Ramos (cell line): Measurements from ENCODE around the gene MAN1A1.

Source experiments
- in situ Hi-C: fragments of 300-500 bp; cut with MboI; formaldehyde crosslinking; loops from one replicate; pipeline ENCODE4 v1.14.3; 2022; ENCODE audit warnings: low sequenced_read_pairs; ENCODE audit not compliant: unreplicated experiment

Gene MAN1A1

DNA sequence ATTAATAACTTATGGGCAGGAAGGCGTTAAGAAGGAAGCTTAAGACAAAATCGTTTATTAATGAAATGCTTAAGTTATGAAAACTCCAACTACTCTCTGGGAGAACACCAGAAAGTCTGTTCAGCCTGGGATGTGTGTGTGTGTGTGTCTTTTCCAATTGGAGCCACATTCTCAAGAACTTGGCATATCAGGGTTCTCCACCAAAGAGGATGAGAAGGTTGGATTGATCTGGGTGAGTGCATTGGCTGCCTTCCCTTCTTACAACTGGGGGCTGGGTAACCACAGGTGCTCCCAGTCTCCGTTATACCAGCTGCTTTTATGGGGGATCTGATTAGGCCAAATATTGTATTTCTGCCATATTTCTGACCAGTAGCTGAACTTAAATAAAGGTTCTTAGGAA, 102.1 kb downstream of the MAN1A1 start:
- in situ Hi-C loops, result no loop called here

DNA sequence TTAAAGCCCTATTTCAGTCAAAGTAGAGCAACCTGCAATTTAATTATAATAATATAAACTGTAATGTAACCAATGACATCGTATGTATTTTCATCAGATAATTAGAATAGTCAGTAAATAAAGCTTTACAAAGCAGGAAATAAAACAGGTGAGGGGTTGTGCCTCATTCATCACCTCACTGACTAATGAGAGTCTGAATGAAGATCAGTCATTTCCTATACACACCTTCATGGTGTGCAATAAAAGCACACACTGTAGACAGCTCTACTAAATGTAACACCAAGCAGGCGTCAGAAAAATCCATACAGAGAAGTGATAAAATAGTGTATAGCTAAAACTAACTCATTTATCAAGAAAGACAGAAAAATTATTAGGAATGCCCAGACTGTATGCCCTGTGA, 105.9 kb downstream of the MAN1A1 start:
- in situ Hi-C loops, result no loop called here

DNA sequence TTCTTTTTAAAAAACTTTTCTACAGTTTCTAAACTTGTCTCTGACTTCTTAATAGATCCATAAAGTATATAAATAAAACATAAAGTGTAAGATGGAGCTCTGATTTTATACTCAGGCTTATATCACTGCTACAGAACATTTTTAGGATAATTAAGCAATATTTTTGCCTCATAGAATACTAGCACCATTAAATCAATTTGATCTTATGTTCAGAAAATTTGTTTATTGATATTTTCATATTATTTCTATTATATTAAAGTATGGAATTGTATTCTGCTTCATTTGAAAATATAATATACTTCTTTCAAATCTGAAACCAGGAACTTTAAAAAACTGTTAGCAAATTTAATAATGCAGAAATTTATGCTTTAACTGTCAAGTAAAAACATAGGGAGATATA, 106.5 kb downstream of the MAN1A1 start:
- in situ Hi-C loops, result no loop called here

DNA sequence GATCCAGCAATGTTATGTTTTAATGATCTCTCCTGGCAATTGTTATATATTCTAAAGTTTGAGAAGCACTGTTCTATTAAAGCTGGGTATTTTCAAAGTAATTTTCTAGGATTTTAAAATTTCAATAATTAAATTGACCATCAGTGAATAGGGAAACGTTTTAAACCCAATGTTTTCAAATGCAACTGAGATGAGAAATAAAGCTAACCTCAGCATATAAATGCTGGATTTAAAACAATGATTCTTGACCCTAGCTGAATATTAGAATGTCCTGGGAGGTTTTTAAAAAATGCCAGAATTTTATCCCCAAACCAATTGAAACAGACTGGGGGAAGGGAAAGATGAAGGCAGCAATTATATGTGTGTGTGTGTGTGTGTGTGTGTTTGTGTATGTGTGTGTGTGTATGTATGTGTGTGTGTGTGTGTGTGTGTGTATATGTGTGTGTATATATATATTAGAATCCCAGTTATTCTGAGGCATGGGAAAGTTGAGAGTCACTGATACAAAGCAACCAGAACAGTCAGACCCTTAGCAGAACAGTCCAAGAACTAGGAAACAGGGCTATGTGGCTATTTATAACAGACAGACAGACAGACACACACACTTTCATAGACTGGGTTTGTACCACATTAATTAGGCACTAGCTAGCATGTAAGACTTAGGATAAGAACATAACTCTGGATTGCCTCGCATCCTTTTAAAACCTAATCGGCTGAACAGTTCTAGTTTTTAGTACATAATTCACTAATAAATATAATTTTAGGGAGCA, 107.8 kb downstream of the MAN1A1 start:
- in situ Hi-C loops, result no loop called here

DNA sequence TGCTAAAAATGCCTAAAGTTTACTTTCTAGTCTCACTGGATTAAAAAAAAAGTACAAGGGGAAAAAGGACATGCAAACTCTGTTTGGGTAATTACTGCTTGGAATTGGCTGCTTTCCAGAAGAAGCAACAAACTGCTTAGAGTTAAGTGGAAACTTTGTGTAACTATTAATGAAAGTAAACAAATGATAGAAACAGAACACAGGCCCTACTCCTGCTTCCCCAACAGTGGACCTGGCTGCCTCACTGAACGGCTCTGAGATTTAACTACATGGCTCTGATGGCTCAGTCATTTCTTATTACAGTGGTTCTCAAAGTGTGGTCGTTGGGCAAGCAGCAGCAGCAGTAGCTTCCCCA, 108.5 kb downstream of the MAN1A1 start:
- in situ Hi-C loops, result no loop called here

DNA sequence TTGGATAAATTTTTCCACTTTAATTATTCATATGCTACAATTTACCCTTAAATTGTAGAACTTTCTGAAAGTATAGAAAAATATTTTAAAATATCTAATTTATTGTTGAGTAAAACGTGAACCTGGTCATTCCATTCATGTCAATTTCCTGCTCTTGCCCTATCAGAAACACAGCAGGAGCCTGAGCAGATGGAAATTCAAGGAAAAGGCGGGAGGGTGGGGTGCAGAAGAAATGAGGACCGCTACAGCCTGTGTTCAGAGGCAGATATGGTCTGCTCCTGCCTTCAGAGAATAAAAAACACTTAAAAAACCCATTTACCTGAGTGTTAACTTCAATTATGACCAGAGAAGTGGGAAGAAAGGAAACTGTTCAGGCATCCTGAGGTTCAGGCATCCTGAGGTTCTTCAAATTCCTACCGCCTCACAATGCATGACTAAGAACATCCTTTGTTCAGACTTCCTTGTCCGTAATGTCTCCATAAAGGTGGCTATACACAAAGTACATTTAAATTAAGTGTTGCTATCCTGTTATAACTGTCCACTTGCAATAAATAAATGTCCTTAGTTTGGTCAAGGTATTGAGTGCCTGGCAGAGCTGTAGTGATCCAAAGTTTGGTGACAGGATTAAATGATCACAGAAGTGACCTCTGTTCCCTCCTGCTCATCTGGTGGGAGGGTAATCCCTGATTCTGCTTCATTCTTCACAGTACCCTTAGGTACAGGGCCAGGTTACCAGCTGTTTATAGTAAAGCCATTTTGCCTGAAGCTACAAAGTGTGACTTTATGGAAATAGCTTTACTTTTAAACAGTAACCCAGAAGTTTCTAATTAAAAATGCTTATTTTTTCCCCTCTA, 109.1 kb downstream of the MAN1A1 start:
- in situ Hi-C loops, result no loop called here

DNA sequence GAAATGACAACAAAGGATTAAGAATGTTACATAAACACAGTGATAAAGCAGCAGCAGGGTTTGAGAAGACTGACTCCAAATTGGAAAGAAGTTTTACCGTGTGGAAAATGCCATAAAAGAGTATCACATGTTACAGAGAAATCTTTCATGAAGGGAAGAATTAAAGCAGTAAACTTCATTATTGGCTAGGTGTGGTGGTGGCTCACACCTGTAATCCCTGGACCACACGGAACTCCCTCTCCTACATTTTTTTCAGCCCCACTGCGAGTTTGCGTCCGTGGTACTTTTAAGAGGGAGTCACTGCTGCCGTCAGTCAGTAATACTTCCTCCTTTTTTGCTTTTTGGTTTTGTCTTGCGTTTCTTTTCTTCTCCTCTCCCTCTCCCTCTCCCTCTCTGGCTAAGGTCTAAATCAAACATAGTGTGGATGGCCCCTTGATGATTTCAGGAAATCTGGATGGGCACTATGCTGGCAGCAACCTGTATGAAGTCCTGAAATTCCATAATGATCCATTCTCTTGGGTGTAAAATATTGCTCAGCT, 112.3 kb downstream of the MAN1A1 start:
- in situ Hi-C loops, result no loop called here

DNA sequence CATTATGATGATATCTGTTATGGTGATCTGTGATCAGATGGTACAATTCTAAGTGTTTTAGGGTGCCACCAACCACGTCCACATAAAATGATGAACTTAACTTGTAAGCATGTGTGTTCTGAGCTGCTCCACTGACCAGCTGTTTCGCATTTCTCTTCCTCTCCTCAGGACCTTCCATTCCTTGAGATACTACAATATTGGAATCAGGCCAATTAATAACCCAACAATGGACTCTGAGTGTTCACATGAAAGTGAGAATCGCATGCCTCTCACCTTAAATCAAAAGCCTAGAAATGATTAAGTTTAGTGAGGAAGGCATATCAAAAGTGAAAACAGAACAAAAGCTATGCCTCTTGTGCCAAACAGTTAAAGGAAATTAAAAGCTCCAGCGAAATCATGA, 114.6 kb downstream of the MAN1A1 start:
- in situ Hi-C loops, result no loop called here

DNA sequence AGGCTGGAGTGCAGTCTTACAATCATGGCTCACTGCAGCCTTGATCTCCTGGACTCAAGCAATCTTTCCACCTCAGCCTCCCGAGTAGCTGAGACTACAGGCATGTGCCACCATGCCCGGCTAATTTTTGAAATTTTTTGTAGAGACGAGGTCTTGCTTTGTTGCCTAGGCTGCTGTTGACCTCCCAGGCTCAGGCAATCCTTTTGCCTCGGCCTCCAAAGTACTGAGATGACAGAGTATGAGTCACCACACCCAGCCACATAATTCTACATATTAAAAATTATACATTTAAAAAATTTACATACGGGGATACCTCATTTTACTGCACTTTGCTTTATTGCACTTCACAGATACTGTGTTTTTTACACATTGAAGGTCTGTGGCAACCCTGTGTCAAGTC, 115.1 kb downstream of the MAN1A1 start:
- in situ Hi-C loops, result no loop called here

DNA sequence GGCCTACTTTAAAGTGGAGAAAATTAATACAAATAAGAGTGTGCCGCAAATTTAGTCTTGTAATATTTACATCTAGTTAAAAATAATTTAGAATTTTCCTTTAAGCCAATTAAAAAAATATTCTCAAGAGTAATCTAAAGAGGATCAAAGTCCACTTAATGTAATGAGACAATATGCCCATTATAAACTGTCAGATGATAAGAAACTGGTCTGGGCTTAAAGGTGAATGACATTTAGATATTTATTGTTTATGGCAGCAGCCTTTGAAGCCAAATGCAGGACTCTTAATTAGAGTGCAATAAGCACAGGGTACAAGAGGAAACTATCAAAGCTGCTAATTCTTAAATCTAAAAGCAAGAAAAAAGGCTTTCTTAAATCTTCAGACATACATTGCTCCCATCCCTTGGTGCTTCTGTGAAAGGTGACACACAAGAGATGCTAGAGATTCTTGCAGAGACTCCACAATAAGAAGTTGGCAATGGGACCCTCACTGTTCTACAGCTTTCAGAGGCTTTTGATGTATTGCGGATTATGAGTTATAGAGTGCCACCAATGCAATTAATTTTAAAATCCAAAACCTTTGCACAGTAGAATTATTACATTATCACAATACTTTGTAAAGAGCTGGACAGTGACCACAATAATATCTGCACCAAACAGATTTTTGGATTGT, 116.1 kb downstream of the MAN1A1 start:
- in situ Hi-C loops, result no loop called here

DNA sequence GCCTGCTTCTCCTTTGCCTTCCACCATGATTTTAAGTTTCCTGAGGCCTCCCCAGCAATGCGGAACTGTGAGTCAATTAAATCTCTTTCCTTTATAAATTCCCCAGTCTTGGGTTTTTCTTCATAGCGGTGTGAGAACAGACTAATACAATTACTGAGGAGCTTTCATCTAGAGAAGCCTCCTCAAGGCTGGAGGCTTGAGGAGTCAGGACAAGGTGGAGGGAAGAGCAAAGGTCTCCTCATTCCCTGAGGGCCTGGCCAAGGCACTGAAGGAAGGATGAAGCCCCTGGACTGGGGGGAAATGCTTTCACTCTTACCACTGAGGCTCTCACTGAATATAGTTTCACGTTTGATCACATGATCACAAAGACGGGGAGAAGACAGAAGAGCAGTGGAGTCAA, 118.2 kb downstream of the MAN1A1 start:
- in situ Hi-C loops, result no loop called here

DNA sequence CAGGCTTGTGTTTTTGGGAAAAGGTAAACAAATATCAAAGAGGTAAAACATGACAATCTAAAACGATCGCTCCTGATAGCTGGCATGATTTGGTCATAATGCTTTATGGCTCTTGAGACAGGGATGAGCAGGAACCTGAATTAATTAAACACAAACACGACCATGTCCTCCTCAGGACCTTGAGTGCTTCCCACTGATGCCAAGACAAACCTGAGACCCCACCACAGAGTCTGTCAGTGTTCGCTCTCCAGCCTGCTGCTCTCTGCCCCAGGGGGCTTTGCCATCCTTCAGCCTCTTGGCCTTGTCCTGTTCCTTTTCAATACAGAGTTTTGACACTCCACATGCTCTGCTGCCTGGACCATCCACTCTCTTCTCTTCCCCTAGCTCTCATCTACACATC, 119.4 kb downstream of the MAN1A1 start:
- in situ Hi-C loops, result no loop called here

DNA sequence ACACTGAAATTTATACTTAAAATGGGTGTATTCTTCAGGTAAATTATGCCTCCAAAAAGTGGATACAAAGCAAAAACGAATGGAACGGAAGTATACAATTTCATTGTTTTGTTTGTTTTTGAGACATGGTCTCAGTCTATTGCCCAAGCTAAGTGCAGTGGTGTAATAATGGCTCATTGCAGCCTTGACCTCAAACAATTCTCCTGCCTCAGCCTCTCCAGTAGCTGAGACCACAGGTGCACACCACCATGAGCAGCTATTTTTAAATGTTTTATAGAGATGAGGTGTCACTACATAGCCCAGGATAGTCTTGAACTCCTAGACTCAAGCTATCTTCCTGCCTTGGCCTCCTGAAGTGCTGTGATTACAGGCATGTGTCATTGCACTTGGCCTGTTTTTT, 122.2 kb downstream of the MAN1A1 start:
- in situ Hi-C loops, result no loop called here

DNA sequence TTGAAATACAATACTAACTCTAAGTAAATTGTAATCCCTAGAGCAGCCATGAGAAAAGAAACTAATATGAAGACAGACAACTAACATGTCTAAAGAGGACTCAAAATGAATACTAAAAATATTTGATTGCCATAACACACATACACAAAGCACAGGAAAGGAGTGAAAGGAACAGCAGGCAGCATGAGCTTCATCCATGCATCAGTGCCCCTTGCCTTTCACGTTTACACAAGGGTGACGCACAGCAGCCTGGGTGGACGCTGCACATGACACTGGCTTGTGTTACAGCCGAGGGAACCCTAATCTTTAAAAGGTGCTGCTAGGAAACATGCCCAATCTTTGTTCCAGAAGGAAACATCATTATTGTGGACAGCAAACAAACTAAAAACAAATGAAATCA, 123.5 kb downstream of the MAN1A1 start:
- in situ Hi-C loops, result no loop called here

DNA sequence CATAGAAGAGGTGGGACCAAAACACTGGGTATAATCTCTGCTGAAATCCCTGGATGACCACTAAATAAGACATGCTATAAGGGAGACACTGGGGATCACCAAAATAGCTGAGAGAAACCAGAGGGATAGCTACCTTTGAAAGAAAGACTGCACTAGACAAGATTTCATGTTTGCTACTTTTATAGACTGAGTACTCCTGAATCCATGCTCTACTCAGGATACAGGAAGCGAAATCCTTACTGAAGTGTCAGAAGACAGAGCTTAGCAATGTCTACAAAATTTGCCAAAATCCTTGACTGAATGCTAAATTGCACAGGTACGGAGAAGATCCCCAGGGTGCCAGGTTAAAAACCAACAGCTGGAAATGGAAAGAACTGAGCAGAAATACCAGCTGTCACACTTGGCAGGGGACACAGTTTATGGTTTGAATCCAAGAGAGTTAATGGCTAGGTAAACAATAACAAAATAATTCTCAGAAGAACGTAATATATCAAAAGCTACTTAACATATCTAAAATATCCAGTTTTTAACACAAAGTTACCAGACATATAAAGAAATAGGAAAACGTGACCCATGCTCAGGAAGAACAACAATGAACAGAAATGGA, 125.4 kb downstream of the MAN1A1 start:
- in situ Hi-C loops, result no loop called here

DNA sequence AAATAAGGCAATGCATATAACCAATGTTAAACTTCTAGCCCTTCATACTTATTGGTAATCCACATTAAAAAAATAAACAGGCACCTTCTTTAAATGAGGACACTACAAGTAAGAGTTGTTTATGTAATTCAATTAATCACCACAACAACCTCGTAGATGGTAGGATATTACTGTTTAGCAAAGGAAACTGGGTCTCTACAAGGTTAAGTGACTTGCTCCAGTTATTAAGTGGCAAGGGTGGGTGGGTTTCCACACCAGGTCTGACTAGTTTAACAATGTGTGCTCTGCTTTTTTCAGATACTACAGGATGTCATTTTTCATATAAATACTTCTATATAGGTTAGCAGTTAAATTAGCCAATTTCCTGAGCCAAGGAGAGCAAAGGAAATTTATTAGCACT, 129.1 kb downstream of the MAN1A1 start:
- in situ Hi-C loops, result no loop called here

DNA sequence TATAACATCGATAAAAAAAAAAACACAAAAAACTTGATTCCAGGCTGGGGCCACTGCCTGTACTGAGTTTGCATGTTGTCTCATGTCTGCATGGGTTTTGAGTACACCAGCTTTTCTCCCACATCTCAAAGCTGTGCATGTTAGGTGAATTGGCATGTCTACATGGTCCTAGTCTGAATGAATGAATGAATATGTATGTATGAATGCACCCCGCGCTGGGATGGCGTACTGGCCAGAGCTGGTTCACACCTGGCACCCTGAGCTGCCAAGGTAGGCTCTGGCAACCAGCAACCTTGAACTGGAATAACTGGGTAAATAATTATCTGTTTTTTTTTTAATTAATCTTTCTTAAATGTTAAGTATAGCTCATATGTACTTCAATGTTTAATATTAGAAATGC, 131.0 kb downstream of the MAN1A1 start:
- in situ Hi-C loops, result no loop called here

DNA sequence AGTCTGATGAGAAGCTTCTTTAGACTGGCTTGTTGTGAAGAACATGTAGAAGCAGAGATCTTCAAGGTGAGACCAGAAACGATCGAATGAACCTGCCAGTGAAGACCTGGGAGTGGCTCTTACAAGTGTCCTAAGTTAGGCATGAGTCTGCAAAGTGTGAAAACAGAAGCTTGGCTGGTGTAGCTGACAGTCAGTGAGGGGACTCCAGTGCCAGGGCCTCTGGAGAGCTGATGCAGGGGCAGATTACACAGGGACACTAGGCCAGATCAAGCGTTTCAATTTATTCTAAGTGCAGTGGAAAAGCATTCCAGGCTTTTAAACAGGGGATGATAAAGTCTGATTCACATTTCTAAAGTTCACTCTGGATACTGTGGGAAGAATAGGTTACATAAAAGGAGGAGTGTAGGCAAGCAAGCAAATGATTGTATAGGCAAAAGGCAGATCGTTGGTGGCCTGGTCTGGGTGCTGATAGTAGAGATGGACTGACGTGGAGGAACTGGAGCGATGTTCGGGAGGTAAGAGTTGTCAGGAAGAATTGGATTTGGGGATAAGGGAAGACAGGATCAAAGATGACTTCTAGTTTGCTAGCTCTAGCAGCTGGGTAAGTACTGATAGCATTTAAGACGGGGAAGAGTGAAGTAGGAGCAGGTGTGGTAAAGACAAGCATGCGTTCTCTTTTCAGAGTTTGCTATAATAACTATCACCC, 133.5 kb downstream of the MAN1A1 start:
- in situ Hi-C loops, result no loop called here

DNA sequence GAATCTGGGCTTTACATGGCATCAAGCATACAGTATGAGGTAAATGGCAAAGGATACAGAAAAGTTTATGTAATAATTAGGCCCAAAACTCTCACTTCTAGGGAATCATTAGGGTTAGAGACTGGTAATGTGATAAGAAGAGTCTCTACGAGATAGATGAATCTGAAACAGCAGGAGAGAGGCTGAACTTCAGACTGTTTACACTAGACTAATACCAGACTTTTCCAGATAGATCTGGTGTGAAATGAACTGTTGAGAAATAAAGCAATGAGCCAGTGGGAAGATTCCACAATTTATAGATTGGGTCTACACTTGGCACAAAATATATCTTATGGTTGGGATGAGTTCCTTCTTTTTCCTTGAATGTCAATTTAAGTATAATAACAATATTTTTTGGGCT, 134.3 kb downstream of the MAN1A1 start:
- in situ Hi-C loops, result no loop called here

DNA sequence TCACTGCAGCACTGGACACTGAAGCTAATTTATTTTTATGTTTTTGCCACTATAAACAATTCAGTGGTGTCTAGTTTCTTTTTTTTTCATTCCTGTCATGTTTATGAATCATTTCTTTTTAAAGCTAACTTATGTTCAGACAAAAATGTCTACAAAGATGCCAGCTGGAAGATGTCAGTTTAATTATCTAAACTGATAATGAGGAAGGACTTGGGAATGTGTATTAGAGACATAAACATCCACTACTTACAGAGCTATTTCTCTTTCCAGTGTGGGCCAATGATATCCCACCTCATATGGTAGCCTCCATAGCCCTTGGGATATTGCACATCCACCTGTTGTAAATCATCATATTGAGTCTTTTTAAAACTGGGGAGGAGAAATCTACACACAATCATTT, 139.0 kb downstream of the MAN1A1 start:
- in situ Hi-C loops, result no loop called here
